Liver (tissue), 9 donors: ENCODE measurements around the gene HBZ. TPM values are rescaled to one million over a fixed set of nuclear protein-coding genes. Genes with fewer than 3 reads are reported as not detected.
A peak's percentile ranks its signal among the peaks of the same experiment; 100 is the strongest.
"Not testable (repeated sequence)": the region's sequence is repeated elsewhere in the genome, so short reads cannot be mapped to it uniquely, and the experiment has no call there.

Experiments used
- DNase-seq: peaks from one replicate; pipeline ENCODE4 v3.0.0-alpha.2; 2017; ENCODE audit warnings: low spot score
- H3K27ac ChIP-seq, 2 donors: one replicate each; pipeline ENCODE4 v1.7.0; 2013; ENCODE audit warnings: inconsistent platforms in 2 of 2, low read length in 2 of 2, control low read depth in 1 of 2, low read depth in 1 of 2, mild to moderate bottlenecking in 1 of 2
- H3K27me3 ChIP-seq, 4 donors: one replicate each; pipeline versions ENCODE4 v1.6.1 to v1.7.0; 2013; ENCODE audit warnings: low read length in 3 of 4, inconsistent platforms in 1 of 4, mild to moderate bottlenecking in 1 of 4, moderate library complexity in 1 of 4; ENCODE audit not compliant: control insufficient read depth in 4 of 4, insufficient read depth in 4 of 4
- H3K36me3 ChIP-seq, 4 donors: one replicate each; pipeline versions ENCODE4 v1.6.1 to v1.7.0; 2013; ENCODE audit warnings: low read length in 3 of 4, mild to moderate bottlenecking in 3 of 4, low read depth in 1 of 4, moderate library complexity in 1 of 4; ENCODE audit not compliant: control insufficient read depth in 4 of 4, insufficient read depth in 3 of 4
- H3K4me1 ChIP-seq, 4 donors: one replicate each; pipeline versions ENCODE4 v1.6.1 to v1.7.0; 2013; ENCODE audit warnings: low read length in 3 of 4, mild to moderate bottlenecking in 3 of 4, moderate library complexity in 1 of 4; ENCODE audit not compliant: control insufficient read depth in 4 of 4, insufficient read depth in 4 of 4
- H3K4me3 ChIP-seq, 3 donors: one replicate each; pipeline versions ENCODE4 v1.6.1 to v1.7.0; 2013; ENCODE audit warnings: low read length in 3 of 3, control low read depth in 1 of 3, low read depth in 1 of 3, mild to moderate bottlenecking in 1 of 3
- H3K9ac ChIP-seq, 2 donors: one replicate each; pipeline ENCODE4 v1.7.0; 2013; ENCODE audit warnings: low read length in 2 of 2, mild to moderate bottlenecking in 2 of 2, moderate library complexity in 2 of 2, control low read depth in 1 of 2, low read depth in 1 of 2
- H3K9me3 ChIP-seq, 4 donors: one replicate each; pipeline versions ENCODE4 v1.6.1 to v1.7.0; 2013; ENCODE audit warnings: low read length in 3 of 4; ENCODE audit not compliant: control insufficient read depth in 4 of 4
- ATF3 ChIP-seq: IDR thresholded peaks from 2 replicates; pipeline ENCODE4 v1.6.1; 2016; ENCODE audit warnings: antibody characterized with exemption
- CTCF ChIP-seq: fragments of 150-350 bp; IDR thresholded peaks from 2 replicates; pipeline ENCODE4 v1.5.1; 2017; ENCODE audit warnings: improper control_type of control experiment, low read depth, low read length; ENCODE audit not compliant: missing input control
- EGR1 ChIP-seq, 2 donors: IDR thresholded peaks; 2 replicates each; pipeline ENCODE4 v1.6.1; 2016 to 2018; ENCODE audit warnings: antibody characterized with exemption in 2 of 2, low read depth in 2 of 2
- FOXA1 ChIP-seq: IDR thresholded peaks from 2 replicates; pipeline ENCODE4 v1.6.1; 2016; ENCODE audit warnings: antibody characterized with exemption
- FOXA2 ChIP-seq: IDR thresholded peaks from 2 replicates; pipeline ENCODE4 v1.6.1; 2016; ENCODE audit warnings: antibody characterized with exemption
- GABPA ChIP-seq, 2 donors: IDR thresholded peaks in 1 of 2; conservative IDR thresholded peaks in 1 of 2; 2 replicates each; pipeline ENCODE4 v1.6.1; 2016; ENCODE audit warnings: antibody characterized with exemption in 2 of 2, mild to moderate bottlenecking in 1 of 2, moderate library complexity in 1 of 2
- HNF4A ChIP-seq, 2 donors: conservative IDR thresholded peaks; 2 replicates each; pipeline ENCODE4 v1.6.1; 2016; ENCODE audit warnings: antibody characterized with exemption in 2 of 2, mild to moderate bottlenecking in 2 of 2
- HNF4G ChIP-seq: IDR thresholded peaks from 2 replicates; pipeline ENCODE4 v1.6.1; 2016; ENCODE audit warnings: antibody characterized with exemption
- JUND ChIP-seq, 2 donors: IDR thresholded peaks; 2 replicates each; pipeline ENCODE4 v1.6.1; 2016; ENCODE audit warnings: antibody characterized with exemption in 2 of 2
- MAX ChIP-seq: IDR thresholded peaks from 2 replicates; pipeline ENCODE4 v1.6.1; 2016; ENCODE audit warnings: antibody characterized with exemption
- NR2F2 ChIP-seq: IDR thresholded peaks from 2 replicates; pipeline ENCODE4 v1.6.1; 2016; ENCODE audit warnings: antibody characterized with exemption
- RAD21 ChIP-seq, 2 donors: IDR thresholded peaks; 2 replicates each; pipeline ENCODE4 v1.6.1; 2016; ENCODE audit warnings: antibody characterized with exemption in 2 of 2, mild to moderate bottlenecking in 2 of 2
- REST ChIP-seq: IDR thresholded peaks from 2 replicates; pipeline ENCODE4 v1.6.1; 2016; ENCODE audit warnings: antibody characterized with exemption, mild to moderate bottlenecking
- RXRA ChIP-seq, 2 donors: IDR thresholded peaks; 2 replicates each; pipeline ENCODE4 v1.6.1; 2017 to 2018; ENCODE audit warnings: antibody characterized with exemption in 2 of 2, mild to moderate bottlenecking in 1 of 2
- SP1 ChIP-seq: IDR thresholded peaks from 2 replicates; pipeline ENCODE4 v1.6.1; 2018; ENCODE audit warnings: antibody characterized with exemption, mild to moderate bottlenecking
- TAF1 ChIP-seq: conservative IDR thresholded peaks from 2 replicates; pipeline ENCODE4 v1.6.1; 2016; ENCODE audit warnings: antibody characterized with exemption, mild to moderate bottlenecking
- YY1 ChIP-seq: IDR thresholded peaks from 2 replicates; pipeline ENCODE4 v1.6.1; 2016; ENCODE audit warnings: antibody characterized with exemption, mild to moderate bottlenecking
- ZBTB33 ChIP-seq: IDR thresholded peaks from 2 replicates; pipeline ENCODE4 v1.6.1; 2016; ENCODE audit warnings: antibody characterized with exemption
- WGBS: extraction: QIAGEN DNeasy Blood & Tissue Kit; methylation state at CpG from one replicate; pipeline ENCODE4 v1.1.7; 2013; 5-methylcytosine and 5-hydroxymethylcytosine counted together
- polyA plus RNA-seq, 2 donors: library from polyadenylated mRNA; stranded (reverse) in 1 of 2; unstranded in 1 of 2; fragments of 200-250 nt in 1 of 2; fragments of >200 nt in 1 of 2; fragmentation: Nextera tagmentation in 1 of 2; extraction: Ambion mirVana in 1 of 2; gene quantifications; one replicate each; pipeline versions ENCODE4 v1.2.1 to v1.2.3, GENCODE V29; 2013 to 2015
- total RNA-seq, 2 donors: library from RNA; depleted of rRNA; stranded (reverse); fragments of >200 nt; gene quantifications; one replicate each; pipeline ENCODE4 v1.2.3, GENCODE V29; 2014
- donor health status: healthy.
- donor health status: healthy.
- donor health status: healthy.
- donor health status: healthy.
- donor health status: healthy.

Gene HBZ
- total and polyA plus RNA-seq, 4 donors, result 55.8 TPM; not detected in 3

- no peak for TF ChIP-seq FOXA2
Measured at GRCh38 chr16:169014-169413, 16.6 kb downstream of the HBZ start (continued).

- H3K27ac ChIP-seq, H3K36me3 ChIP-seq, H3K4me3 ChIP-seq, H3K9me3 ChIP-seq, H3K9ac ChIP-seq: not testable (repeated sequence)
- H3K4me1 ChIP-seq, result peaks cover 2 to 11% (median 11%) of the 10 kb centered on the region in 4 donors
- TF ChIP-seq REST (peak; percentile 97), HNF4A (conservative IDR thresholded peaks at IDR 0.05) (peak in 1 of 2 donors; percentile 17)
- peaks cover 8 to 17% (median 10%) of the 10 kb centered on the region in 4 donors for H3K27me3 ChIP-seq
- WGBS, result 4% methylated on average over 5 of the region's 5 CpGs
- DNase-seq, result peak; percentile 68
Measured at GRCh38 chr16:170088-170507, 17.7 kb downstream of the HBZ start.

- WGBS, result 6% methylated on average over 1 of the region's 1 CpG
- Histone ChIP-seq H3K27ac (no peak overlapping the region), H3K9ac (no peak overlapping the region), H3K9me3 (no peaks in the 10 kb centered on the region), H3K4me3 (no peak overlapping the region), H3K36me3 (no peaks in the 10 kb centered on the region), H3K4me1 (peaks cover 0 to 6% (median 4%) of the 10 kb centered on the region in 4 donors), H3K27me3 (peaks cover 7 to 20% (median 11%) of the 10 kb centered on the region in 4 donors)
- no peak for DNase-seq
- TF ChIP-seq MAX, result no peak
- no peak for TF ChIP-seq FOXA2
- TF ChIP-seq RAD21 (IDR thresholded peaks at IDR 0.05), result no peak
- no peak for TF ChIP-seq NR2F2
- TF ChIP-seq ATF3, result no peak
- TF ChIP-seq EGR1 (IDR thresholded peaks at IDR 0.05; ENCODE audit: low read depth in 2 of 2), result no peak
- TF ChIP-seq REST, result no peak
- no peak for TF ChIP-seq YY1
- TF ChIP-seq SP1, result no peak
- TF ChIP-seq RXRA (IDR thresholded peaks at IDR 0.05), result no peak
- no peak for TF ChIP-seq TAF1
- TF ChIP-seq GABPA (IDR thresholded peaks at IDR 0.05 in 1 of 2, conservative IDR thresholded peaks at IDR 0.05 in 1 of 2), result no peak
- no peak for TF ChIP-seq HNF4A (conservative IDR thresholded peaks at IDR 0.05)
- TF ChIP-seq JUND (IDR thresholded peaks at IDR 0.05), result no peak
- TF ChIP-seq ZBTB33, result no peak
- no peak for TF ChIP-seq FOXA1
- TF ChIP-seq HNF4G, result no peak
- TF ChIP-seq CTCF, result no peak
Measured at GRCh38 chr16:170788-171187, 18.3 kb downstream of the HBZ start.
